ENCODE measurements around the gene PPIP5K2. TPM values are rescaled to one million over a fixed set of nuclear protein-coding genes. Genes with fewer than 3 reads are reported as not detected.
"Not testable (repeated sequence)": the region's sequence is repeated elsewhere in the genome, so short reads cannot be mapped to it uniquely, and the experiment has no call there.

Gene PPIP5K2
- total and polyA plus RNA-seq, 9 donors: 17.8 to 63.3 (median 45.4) TPM

GRCh38 chr5:103216697-103217096 is 96.6 kb downstream of the PPIP5K2 start:
- intact Hi-C loops (cut with DNase I): no loop called here
- no peaks in the 10 kb centered on the region for H3K27me3 ChIP-seq
- H3K36me3 ChIP-seq: no peaks in the 10 kb centered on the region
- TF ChIP-seq POLR2A (IDR thresholded peaks at IDR 0.05): no peak
- TF ChIP-seq EP300 (IDR thresholded peaks at IDR 0.05): no peak
- no peak for TF ChIP-seq CTCF (IDR thresholded peaks at IDR 0.05)
- no peak for DNase-seq
- 55 to 72% (median 63%) methylated on average over 2 of the region's 2 CpGs for WGBS, 3 donors
- no peak overlapping the region for H3K27ac ChIP-seq
- no peaks in the 10 kb centered on the region for H3K9me3 ChIP-seq
- no peak overlapping the region for H3K4me3 ChIP-seq
- peaks cover 3% of the 10 kb centered on the region for H3K4me1 ChIP-seq (ENCODE audit: insufficient read depth)

GRCh38 chr5:103217101-103217500 is 97.0 kb downstream of the PPIP5K2 start:
- intact Hi-C loops (cut with DNase I): no loop called here
- H3K9me3 ChIP-seq: no peaks in the 10 kb centered on the region
- H3K27ac ChIP-seq: no peak overlapping the region
- H3K36me3 ChIP-seq: no peaks in the 10 kb centered on the region
- TF ChIP-seq POLR2A (IDR thresholded peaks at IDR 0.05) (no peak), CTCF (IDR thresholded peaks at IDR 0.05) (no peak), EP300 (IDR thresholded peaks at IDR 0.05) (no peak)
- no peak overlapping the region for H3K4me3 ChIP-seq
- no peak for DNase-seq
- H3K4me1 ChIP-seq (ENCODE audit: insufficient read depth): peaks cover 3% of the 10 kb centered on the region
- no peaks in the 10 kb centered on the region for H3K27me3 ChIP-seq

DNA sequence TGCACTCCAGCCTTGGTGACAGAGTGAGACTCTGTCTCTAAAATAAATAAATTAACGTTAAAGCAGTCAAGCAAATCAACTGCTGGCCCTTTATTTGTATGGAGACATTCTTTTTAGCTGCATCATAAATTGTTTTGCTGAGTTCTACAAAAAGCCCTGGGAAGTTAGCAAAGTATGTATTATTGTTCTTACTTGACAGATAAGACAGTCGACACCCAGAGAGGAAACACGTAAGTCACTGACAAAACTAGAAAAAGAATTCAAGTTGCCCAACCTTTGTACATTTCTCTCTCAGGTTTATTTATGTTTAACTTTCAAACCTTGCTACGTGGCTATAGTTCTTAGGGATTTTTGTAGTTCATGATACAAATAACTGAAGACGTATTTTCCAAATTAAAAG is 98.1 kb downstream of the PPIP5K2 start:
- no peak for DNase-seq
- Histone ChIP-seq H3K27ac (no peak overlapping the region), H3K4me3 (no peak overlapping the region), H3K27me3 (no peaks in the 10 kb centered on the region), H3K9me3 (no peaks in the 10 kb centered on the region), H3K4me1 (ENCODE audit: insufficient read depth) (peaks cover 3% of the 10 kb centered on the region), H3K36me3 (no peaks in the 10 kb centered on the region)
- intact Hi-C loops (cut with DNase I): no loop called here
- TF ChIP-seq POLR2A (IDR thresholded peaks at IDR 0.05) (no peak), EP300 (IDR thresholded peaks at IDR 0.05) (no peak), CTCF (IDR thresholded peaks at IDR 0.05) (no peak)
- 6 to 30% (median 11%) methylated on average over 5 of the region's 5 CpGs for WGBS, 3 donors

DNA sequence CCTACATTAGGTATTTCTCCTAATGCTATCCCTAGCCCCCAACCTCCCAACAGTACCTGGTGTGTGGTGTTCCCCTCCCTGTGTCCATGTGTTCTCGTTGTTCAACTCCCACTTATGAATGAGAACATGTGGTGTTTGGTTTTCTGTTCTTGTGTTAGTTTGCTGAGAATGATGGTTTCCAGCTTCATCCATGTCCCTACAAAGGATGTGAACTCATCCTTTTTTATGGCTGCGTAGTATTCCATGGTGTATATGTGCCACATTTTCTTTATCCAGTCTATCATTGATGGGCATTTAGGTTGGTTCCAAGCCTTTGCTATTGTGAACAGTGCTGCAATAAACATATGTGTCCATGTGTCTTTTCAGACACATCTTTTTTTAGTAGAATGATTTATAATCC is 99.0 kb downstream of the PPIP5K2 start:
- H3K36me3 ChIP-seq; DNase-seq; H3K4me1 ChIP-seq (ENCODE audit: insufficient read depth); intact Hi-C loops (cut with DNase I); H3K4me3 ChIP-seq; H3K9me3 ChIP-seq; H3K27me3 ChIP-seq; H3K27ac ChIP-seq: not testable (repeated sequence)
- WGBS, 3 donors: 94 to 99% (median 98%) methylated on average over 2 of the region's 2 CpGs

- TF ChIP-seq POLR2A (IDR thresholded peaks at IDR 0.05) (no peak), EP300 (IDR thresholded peaks at IDR 0.05) (no peak), CTCF (IDR thresholded peaks at IDR 0.05) (no peak)
- H3K36me3 ChIP-seq: no peaks in the 10 kb centered on the region
- H3K4me3 ChIP-seq: no peak overlapping the region
- H3K9me3 ChIP-seq: no peaks in the 10 kb centered on the region
- no peak for DNase-seq
- 89 to 94% (median 91%) methylated on average over 28 of the region's 28 CpGs for WGBS, 3 donors
- no peaks in the 10 kb centered on the region for H3K4me1 ChIP-seq (ENCODE audit: insufficient read depth)
- H3K27ac ChIP-seq: no peak overlapping the region
- intact Hi-C loops (cut with DNase I): no loop called here
- H3K27me3 ChIP-seq: no peaks in the 10 kb centered on the region
Observed at GRCh38 chr5:103223031-103223955, 103.2 kb downstream of the PPIP5K2 start.
